HepG2 (cell line): ENCODE measurements around the gene EMC9. TPM values are rescaled to one million over a fixed set of nuclear protein-coding genes. Genes with fewer than 3 reads are reported as not detected.
A peak's percentile ranks its signal among the peaks of the same experiment; 100 is the strongest.

ENCODE experiments used
- GFI1 ChIP-seq: sonication (generic); formaldehyde crosslinking; IDR thresholded peaks from 2 replicates; pipeline ENCODE4 v1.5.0; 2020; ENCODE audit warnings: missing genetic modification reagents, mild to moderate bottlenecking, borderline replicate concordance
- ISX ChIP-seq: sonication (generic); formaldehyde crosslinking; conservative IDR thresholded peaks from 2 replicates; pipeline ENCODE4 v1.5.0; 2020; ENCODE audit warnings: missing genetic modification reagents
- KIAA2018 ChIP-seq: sonication (generic); formaldehyde crosslinking; IDR thresholded peaks from 2 replicates; pipeline ENCODE4 v1.5.0; 2020; ENCODE audit warnings: mild to moderate bottlenecking, missing genetic modification reagents, borderline replicate concordance
- PAXIP1 ChIP-seq: sonication (generic); formaldehyde crosslinking; conservative IDR thresholded peaks from 2 replicates; pipeline ENCODE4 v1.4.0; 2020; ENCODE audit warnings: mild to moderate bottlenecking, missing genetic modification reagents, moderate library complexity
- SMARCE1 ChIP-seq: fragments of 450-650 bp; IDR thresholded peaks from 2 replicates; pipeline ENCODE4 v1.6.1; 2017; ENCODE audit warnings: borderline replicate concordance
- STAT6 ChIP-seq: sonication (generic); formaldehyde crosslinking; IDR thresholded peaks from 2 replicates; pipeline ENCODE4 v1.4.0; 2020; ENCODE audit warnings: missing genetic modification reagents, mild to moderate bottlenecking, borderline replicate concordance
- ZNF468 ChIP-seq: sonication (generic); formaldehyde crosslinking; IDR thresholded peaks from 2 replicates; pipeline ENCODE4 v1.8.0; 2022; ENCODE audit warnings: mild to moderate bottlenecking, moderate library complexity, missing genetic modification reagents
- ZNF770 ChIP-seq: sonication (generic); formaldehyde crosslinking; IDR thresholded peaks from 2 replicates; pipeline ENCODE4 v1.5.0; 2020; ENCODE audit warnings: mild to moderate bottlenecking, missing genetic modification reagents
- ZSCAN31 ChIP-seq: sonication (generic); formaldehyde crosslinking; IDR thresholded peaks from 2 replicates; pipeline ENCODE4 v1.5.0; 2020; ENCODE audit warnings: low read depth, mild to moderate bottlenecking, missing genetic modification reagents
- polyA plus RNA-seq, 8 experiments: library from polyadenylated mRNA; depleted of rRNA in 3 of 8; stranded (reverse) in 7 of 8; unstranded in 1 of 8; fragments of >200 nt; fragmentation: Illumina TruSeq in 4 of 8; extraction: Trizol in 4 of 8; gene quantifications; 2 replicates each; pipeline versions ENCODE4 v1.2.1 to v1.2.3, GENCODE V29; 2011 to 2016; ENCODE audit warnings: low read depth in 4 of 8, missing spikeins in 1 of 8, mixed read lengths in 1 of 8; ENCODE audit not compliant: insufficient read depth in 1 of 8
- total RNA-seq, 5 experiments: library from RNA; depleted of rRNA; stranded (reverse); fragments of >200 nt; fragmentation: Illumina TruSeq; extraction: Trizol; gene quantifications; 2 replicates each; pipeline ENCODE4 v1.2.3, GENCODE V29; 2016; ENCODE audit warnings: low read depth in 1 of 5

The EMC9 gene
- total and polyA plus RNA-seq, 2 of the 13 experiments (the other 11 are each of a cell fraction or from before 2014, with no cell fraction given), result 60.5 to 78.7 TPM

GRCh38 chr14:24188251-24189058 lies 47.1 kb upstream of the EMC9 start, which contains the start of gene IPO4 (continued):
- TF ChIP-seq STAT6 (CRISPR knock-in tag) (peak; percentile 100; the same call in 1 of the 2 replicates), ZSCAN31 (CRISPR knock-in tag) (peak; percentile 99), KIAA2018 (peak; percentile 97; the same call in 1 of the 2 replicates), GFI1 (CRISPR knock-in tag) (no peak), ZNF770 (CRISPR knock-in tag) (no peak), ISX (CRISPR knock-in tag) (peak; percentile 45), SMARCE1 (no peak), PAXIP1 (CRISPR knock-in tag) (peak; percentile 83), ZNF468 (CRISPR knock-in tag) (peak; percentile 87; the same call in 1 of the 2 replicates)
